HEK293 (cell line): Measurements from ENCODE around the gene STOML1.

ENCODE experiments used
- CTCF ChIA-PET: fragments of 350-600 bp; formaldehyde crosslinking; extraction: SDS; loops from one replicate; lab custom pipeline; 2021; ENCODE audit warnings: antibody characterized with exemption; lab: Yijun Ruan, JAX
- POLR2A ChIA-PET: fragments of 300-600 bp; formaldehyde crosslinking; extraction: SDS; loops from one replicate; lab custom pipeline; 2020; ENCODE audit warnings: antibody characterized with exemption, inconsistent platforms; lab: Yijun Ruan, JAX
- H3K27ac ChIP-seq: fragments of 200-500 bp; sonication (Bioruptor generic); 2 replicates; pipeline ENCODE4 v1.5.1; 2014; ENCODE audit warnings: low read depth, low read length, control low read depth, inconsistent platforms; ENCODE audit errors: extremely low read depth
- H3K36me3 ChIP-seq, 2 experiments: fragments of 200-500 bp in 1 of 2; sonication (Bioruptor generic) in 1 of 2; 1 replicate in 1 of 2; 2 replicates in 1 of 2; pipeline ENCODE4 v1.5.1; 2014 to 2017; ENCODE audit warnings: inconsistent platforms in 2 of 2, low read length in 2 of 2; ENCODE audit not compliant: control insufficient read depth in 2 of 2, insufficient read depth in 1 of 2
- H3K4me1 ChIP-seq: fragments of 200-500 bp; sonication (Bioruptor generic); 2 replicates; pipeline ENCODE4 v1.5.1; 2014; ENCODE audit warnings: mild to moderate bottlenecking, low read length, inconsistent platforms; ENCODE audit not compliant: control insufficient read depth, insufficient read depth
- H3K4me3 ChIP-seq: 2 replicates; pipeline ENCODE4 v1.5.1; 2011; ENCODE audit warnings: low read depth, mild to moderate bottlenecking, control low read depth, low read length, moderate library complexity
- H3K9me3 ChIP-seq: fragments of 200-500 bp; sonication (Bioruptor generic); 2 replicates; pipeline ENCODE4 v1.5.1; 2014; ENCODE audit warnings: low read depth, low read length, inconsistent platforms; ENCODE audit not compliant: control insufficient read depth, insufficient read depth
- EGR2 ChIP-seq: fragments of 450-650 bp; formaldehyde crosslinking; IDR thresholded peaks from 2 replicates; pipeline ENCODE4 v1.5.1; 2016; ENCODE audit warnings: low read depth, missing biosample characterization, missing genetic modification characterization
- KLF16 ChIP-seq: fragments of 450-650 bp; formaldehyde crosslinking; IDR thresholded peaks from 2 replicates; pipeline ENCODE4 v1.5.1; 2017; ENCODE audit warnings: missing biosample characterization, missing genetic modification characterization
- KLF7 ChIP-seq: fragments of 450-650 bp; formaldehyde crosslinking; IDR thresholded peaks from 2 replicates; pipeline ENCODE4 v1.5.1; 2016; ENCODE audit warnings: missing biosample characterization, missing genetic modification characterization, borderline replicate concordance
- MZF1 ChIP-seq: fragments of 450-650 bp; formaldehyde crosslinking; IDR thresholded peaks from 2 replicates; pipeline ENCODE4 v1.5.1; 2017; ENCODE audit warnings: missing biosample characterization, missing genetic modification characterization, borderline replicate concordance
- SETDB1 ChIP-seq: IDR thresholded peaks from one replicate; pipeline ENCODE4 v1.6.1; 2017; ENCODE audit warnings: mild to moderate bottlenecking, low read length, moderate library complexity, mixed read lengths; ENCODE audit not compliant: insufficient read length
- SP2 ChIP-seq: fragments of 450-650 bp; formaldehyde crosslinking; IDR thresholded peaks from 2 replicates; pipeline ENCODE4 v1.5.1; 2016; ENCODE audit warnings: missing biosample characterization, missing genetic modification characterization
- ZBTB17 ChIP-seq: fragments of 450-650 bp; formaldehyde crosslinking; IDR thresholded peaks from 2 replicates; pipeline ENCODE4 v1.5.1; 2016; ENCODE audit warnings: missing biosample characterization, missing genetic modification characterization
- ZFP3 ChIP-seq: fragments of 450-650 bp; formaldehyde crosslinking; IDR thresholded peaks from 2 replicates; pipeline ENCODE4 v1.5.1; 2016; ENCODE audit warnings: low read depth, missing biosample characterization, missing genetic modification characterization
- ZFP41 ChIP-seq: fragments of 450-650 bp; formaldehyde crosslinking; IDR thresholded peaks from 2 replicates; pipeline ENCODE4 v1.5.1; 2016; ENCODE audit warnings: missing biosample characterization, missing genetic modification characterization, borderline replicate concordance
- ZNF24 ChIP-seq: fragments of 450-650 bp; formaldehyde crosslinking; IDR thresholded peaks from 2 replicates; pipeline ENCODE4 v1.5.1; 2016; ENCODE audit warnings: missing biosample characterization, missing genetic modification characterization
- ZNF335 ChIP-seq: fragments of 450-650 bp; formaldehyde crosslinking; conservative IDR thresholded peaks from 2 replicates; pipeline ENCODE4 v1.5.1; 2016; ENCODE audit warnings: missing biosample characterization, missing genetic modification characterization
- ZNF433 ChIP-seq: fragments of 450-650 bp; formaldehyde crosslinking; IDR thresholded peaks from 2 replicates; pipeline ENCODE4 v1.5.1; 2016; ENCODE audit warnings: missing biosample characterization, missing genetic modification characterization, low read depth
- ZNF654 ChIP-seq: fragments of 450-650 bp; formaldehyde crosslinking; IDR thresholded peaks from 2 replicates; pipeline ENCODE4 v1.5.1; 2016; ENCODE audit warnings: low read depth, missing biosample characterization, missing genetic modification characterization
- ZNF701 ChIP-seq: fragments of 450-650 bp; formaldehyde crosslinking; IDR thresholded peaks from 2 replicates; pipeline ENCODE4 v1.5.1; 2016; ENCODE audit warnings: missing biosample characterization, missing genetic modification characterization
- ZNF776 ChIP-seq: fragments of 450-650 bp; formaldehyde crosslinking; IDR thresholded peaks from 2 replicates; pipeline ENCODE4 v1.5.0; 2017; ENCODE audit warnings: missing biosample characterization, missing genetic modification characterization, borderline replicate concordance
- ZNF837 ChIP-seq: fragments of 450-650 bp; formaldehyde crosslinking; IDR thresholded peaks from 2 replicates; pipeline ENCODE4 v1.5.1; 2016; ENCODE audit warnings: missing biosample characterization, missing genetic modification characterization
- TF ChIP-seq, protein P1 (sequence below): fragments of 450-650 bp; formaldehyde crosslinking; IDR thresholded peaks from 2 replicates; pipeline ENCODE4 v1.5.1; 2016; ENCODE audit warnings: missing biosample characterization, missing genetic modification characterization
- TF ChIP-seq, protein P2 (sequence below): fragments of 450-650 bp; IDR thresholded peaks from 2 replicates; pipeline ENCODE4 v1.5.1; 2018; ENCODE audit warnings: missing biosample characterization, mild to moderate bottlenecking, missing genetic modification characterization

Gene STOML1

DNA sequence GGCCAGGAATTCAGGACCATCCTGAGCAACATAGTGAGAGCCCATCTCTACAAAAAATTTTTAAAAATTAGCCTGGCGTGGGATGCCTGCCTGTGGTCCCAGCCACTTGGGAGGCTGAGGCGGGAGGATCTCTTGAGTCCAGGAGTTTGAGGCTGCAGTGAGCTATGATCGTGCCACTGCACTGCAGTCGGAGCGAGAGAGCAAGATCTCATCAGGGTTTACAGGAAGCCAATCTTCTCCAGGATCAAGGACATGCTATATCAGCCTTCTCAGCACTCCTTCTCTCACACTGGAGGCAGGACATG, 451 bp upstream of the STOML1 start (continued):
- TF ChIP-seq ZBTB17 (peak; percentile 67), KLF16 (tag by site-specific recombination) (no peak)

DNA sequence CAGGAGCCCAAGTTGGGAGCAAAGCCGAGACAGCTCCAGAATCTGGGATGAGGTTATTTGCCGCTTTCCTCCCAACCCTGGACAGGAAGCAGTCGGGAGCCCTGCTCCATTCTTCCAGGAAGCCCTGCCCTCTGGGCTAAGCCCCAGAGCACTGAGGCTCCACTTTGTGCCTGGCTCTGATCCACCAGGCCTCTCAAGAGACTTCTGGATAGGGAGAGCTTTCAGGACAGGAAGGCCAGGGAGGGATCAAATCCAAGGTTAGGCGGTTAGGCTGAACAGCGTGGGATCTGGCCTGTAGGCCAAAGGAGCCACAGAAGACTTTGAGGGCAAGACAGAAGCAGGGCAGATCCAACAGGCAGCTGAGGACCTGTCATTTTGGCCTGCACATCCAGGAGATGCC, 835 bp downstream of the STOML1 start:
- peaks cover 9% of the 10 kb centered on the region; the same call in 1 of the 2 replicates for H3K4me1 ChIP-seq
- H3K9me3 ChIP-seq: no peaks in the 10 kb centered on the region
- H3K27ac ChIP-seq: no peak overlapping the region
- H3K36me3 ChIP-seq: peaks cover 0 to 7% of the 10 kb centered on the region in 2 experiments; a peak in 1 of 3 replicates
- H3K4me3 ChIP-seq: no peak overlapping the region; the same call in 1 of the 2 replicates
- TF ChIP-seq SP2 (tag by site-specific recombination): peak; percentile 33
- no peak for TF ChIP-seq ZNF24 (tag by site-specific recombination)
- TF ChIP-seq ZNF335 (tag by site-specific recombination): peak; percentile 96
- TF ChIP-seq ZBTB17: 0 out of 2 replicates have a peak, but pooled peaks have one; percentile 36
- POLR2A ChIA-PET: no interaction called here
- CTCF ChIA-PET: interaction anchor here (0.5 to 9.0 kb wide), 8 partner anchors 10 to 1032 kb away, joined by 3 to 118 read pairs (median 3); partner anchors contain the start of gene PPCDC

DNA sequence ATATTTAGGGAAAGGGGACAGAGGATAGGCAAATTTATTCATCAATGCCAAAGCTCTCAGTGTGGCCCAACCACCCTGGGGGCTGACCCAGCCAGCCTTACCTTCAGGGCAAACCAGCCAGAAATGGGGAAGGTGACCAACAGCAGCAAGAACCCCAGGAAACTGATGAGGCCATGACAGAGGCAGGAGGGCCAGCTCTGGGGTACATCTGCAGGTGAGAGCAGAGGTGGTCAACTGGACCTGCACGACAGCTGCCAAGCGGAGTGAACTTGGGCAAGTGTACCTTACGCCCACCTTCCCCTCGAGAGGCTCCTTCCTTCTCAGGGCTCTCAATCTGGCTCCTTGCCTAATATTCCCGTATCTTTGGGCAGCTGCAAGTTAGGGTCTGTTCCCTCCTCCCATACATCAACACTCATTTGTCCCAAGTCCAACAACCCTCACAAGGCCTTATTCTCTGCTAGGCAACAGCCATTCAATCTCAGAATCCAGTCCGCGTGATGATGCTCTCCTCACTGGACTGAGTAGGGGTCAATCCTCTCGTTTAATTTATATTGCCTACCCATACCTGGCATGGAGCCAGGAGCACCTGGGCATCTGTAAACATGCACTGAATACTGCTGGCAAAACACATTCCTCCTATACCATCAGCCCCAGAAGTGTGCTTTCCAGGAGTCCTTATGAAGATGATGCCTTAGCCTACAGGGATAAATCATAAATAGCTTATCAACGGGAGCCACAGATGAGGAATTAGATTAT, 1.7 kb downstream of the STOML1 start:
- TF ChIP-seq ZFP3 (no peak), ZNF701 (tag by site-specific recombination) (no peak), ZNF654 (tag by site-specific recombination) (no peak), ZNF837 (no peak), ZFP41 (no peak), KLF7 (tag by site-specific recombination) (no peak), ZBTB17 (no peak), MZF1 (tag by site-specific recombination) (no peak), ZNF776 (no peak), ZNF433 (tag by site-specific recombination) (no peak), EGR2 (tag by site-specific recombination) (no peak), SETDB1 (no peak)
- TF ChIP-seq, protein P1, sequence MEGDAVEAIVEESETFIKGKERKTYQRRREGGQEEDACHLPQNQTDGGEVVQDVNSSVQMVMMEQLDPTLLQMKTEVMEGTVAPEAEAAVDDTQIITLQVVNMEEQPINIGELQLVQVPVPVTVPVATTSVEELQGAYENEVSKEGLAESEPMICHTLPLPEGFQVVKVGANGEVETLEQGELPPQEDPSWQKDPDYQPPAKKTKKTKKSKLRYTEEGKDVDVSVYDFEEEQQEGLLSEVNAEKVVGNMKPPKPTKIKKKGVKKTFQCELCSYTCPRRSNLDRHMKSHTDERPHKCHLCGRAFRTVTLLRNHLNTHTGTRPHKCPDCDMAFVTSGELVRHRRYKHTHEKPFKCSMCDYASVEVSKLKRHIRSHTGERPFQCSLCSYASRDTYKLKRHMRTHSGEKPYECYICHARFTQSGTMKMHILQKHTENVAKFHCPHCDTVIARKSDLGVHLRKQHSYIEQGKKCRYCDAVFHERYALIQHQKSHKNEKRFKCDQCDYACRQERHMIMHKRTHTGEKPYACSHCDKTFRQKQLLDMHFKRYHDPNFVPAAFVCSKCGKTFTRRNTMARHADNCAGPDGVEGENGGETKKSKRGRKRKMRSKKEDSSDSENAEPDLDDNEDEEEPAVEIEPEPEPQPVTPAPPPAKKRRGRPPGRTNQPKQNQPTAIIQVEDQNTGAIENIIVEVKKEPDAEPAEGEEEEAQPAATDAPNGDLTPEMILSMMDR (tag by site-specific recombination): no peak
- TF ChIP-seq, protein P2, sequence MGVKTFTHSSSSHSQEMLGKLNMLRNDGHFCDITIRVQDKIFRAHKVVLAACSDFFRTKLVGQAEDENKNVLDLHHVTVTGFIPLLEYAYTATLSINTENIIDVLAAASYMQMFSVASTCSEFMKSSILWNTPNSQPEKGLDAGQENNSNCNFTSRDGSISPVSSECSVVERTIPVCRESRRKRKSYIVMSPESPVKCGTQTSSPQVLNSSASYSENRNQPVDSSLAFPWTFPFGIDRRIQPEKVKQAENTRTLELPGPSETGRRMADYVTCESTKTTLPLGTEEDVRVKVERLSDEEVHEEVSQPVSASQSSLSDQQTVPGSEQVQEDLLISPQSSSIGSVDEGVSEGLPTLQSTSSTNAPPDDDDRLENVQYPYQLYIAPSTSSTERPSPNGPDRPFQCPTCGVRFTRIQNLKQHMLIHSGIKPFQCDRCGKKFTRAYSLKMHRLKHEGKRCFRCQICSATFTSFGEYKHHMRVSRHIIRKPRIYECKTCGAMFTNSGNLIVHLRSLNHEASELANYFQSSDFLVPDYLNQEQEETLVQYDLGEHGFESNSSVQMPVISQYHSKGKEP: no peak
- CTCF ChIA-PET: interaction anchor here (0.7 to 9.0 kb wide), 7 partner anchors 9 to 332 kb away, joined by 3 to 118 read pairs (median 3); no protein-coding TSS in a partner anchor
- peaks cover 6% of the 10 kb centered on the region; the same call in 1 of the 2 replicates for H3K4me1 ChIP-seq
- POLR2A ChIA-PET: no interaction called here
- no peak overlapping the region for H3K4me3 ChIP-seq
- no peak overlapping the region for H3K27ac ChIP-seq
- peaks cover 0 to 7% of the 10 kb centered on the region in 2 experiments; a peak in 1 of 3 replicates for H3K36me3 ChIP-seq
- no peaks in the 10 kb centered on the region for H3K9me3 ChIP-seq
